Mesothelial cell of epicardium (in vitro differentiated cells): ENCODE data around the gene ZNF322. TPM values are rescaled to one million over a fixed set of nuclear protein-coding genes. Genes with fewer than 3 reads are reported as not detected.

Experiments used
- DNase-seq, 2 experiments: peaks; one replicate each; pipeline ENCODE4 v3.0.0; 2021; ENCODE audit warnings: low spot score in 2 of 2; ENCODE audit not compliant: unreplicated experiment in 2 of 2
- H3K27ac Mint-ChIP-seq: 2 replicates; pipeline ENCODE4 v1.8.0; 2021; ENCODE audit warnings: mixed read lengths
- H3K27me3 Mint-ChIP-seq: 2 replicates; pipeline ENCODE4 v1.8.0; 2021; ENCODE audit warnings: low read depth, mixed read lengths
- H3K36me3 Mint-ChIP-seq: 2 replicates; pipeline ENCODE4 v1.8.0; 2021; ENCODE audit warnings: mixed read lengths
- H3K4me1 Mint-ChIP-seq: 2 replicates; pipeline ENCODE4 v1.8.0; 2021; ENCODE audit warnings: mixed read lengths
- H3K4me3 Mint-ChIP-seq: 2 replicates; pipeline ENCODE4 v1.8.0; 2021; ENCODE audit warnings: mild to moderate bottlenecking, moderate library complexity, mixed read lengths
- H3K9me3 Mint-ChIP-seq: 2 replicates; pipeline ENCODE4 v1.8.0; 2021; ENCODE audit warnings: mixed read lengths
- total RNA-seq: library from RNA; stranded (reverse); gene quantifications from 3 replicates; pipeline ENCODE4 v1.2.1, GENCODE V29; 2021
- TF ChIP-seq, protein P1 (sequence below): fragments of 200-600 bp; sonication (generic); IDR thresholded peaks from one replicate; pipeline ENCODE4 v1.5.0; 2021; ENCODE audit warnings: antibody characterized with exemption; ENCODE audit not compliant: unreplicated experiment

ZNF322 gene
- total RNA-seq, 1 donor from 2014 or later: 40.9 TPM

DNA sequence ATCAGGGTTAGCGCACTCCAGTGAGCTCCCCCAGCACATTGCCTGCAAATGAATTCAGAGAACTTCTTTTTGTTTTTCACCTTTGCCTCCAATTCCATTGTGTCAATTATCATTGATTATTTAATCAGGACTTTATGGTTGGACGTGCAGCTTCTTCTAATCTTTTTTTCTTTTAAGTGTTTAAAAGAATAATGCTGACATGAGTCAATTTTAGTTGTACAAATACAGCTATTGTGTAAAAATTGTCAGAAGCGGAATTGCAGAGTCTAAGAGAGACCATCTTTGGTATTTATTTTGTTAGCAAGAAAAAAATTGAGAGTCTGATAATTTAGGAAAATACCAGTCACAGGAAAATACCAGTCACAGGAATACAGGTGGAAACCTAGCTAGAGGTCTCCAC is 57.3 kb downstream of the ZNF322 start:
- Mint-ChIP-seq H3K27ac (no peak overlapping the region), H3K27me3 (no peaks in the 10 kb centered on the region), H3K9me3 (no peaks in the 10 kb centered on the region), H3K36me3 (peaks cover 7% of the 10 kb centered on the region), H3K4me3 (no peak overlapping the region), H3K4me1 (peaks cover 13% of the 10 kb centered on the region)
- TF ChIP-seq, protein P1, sequence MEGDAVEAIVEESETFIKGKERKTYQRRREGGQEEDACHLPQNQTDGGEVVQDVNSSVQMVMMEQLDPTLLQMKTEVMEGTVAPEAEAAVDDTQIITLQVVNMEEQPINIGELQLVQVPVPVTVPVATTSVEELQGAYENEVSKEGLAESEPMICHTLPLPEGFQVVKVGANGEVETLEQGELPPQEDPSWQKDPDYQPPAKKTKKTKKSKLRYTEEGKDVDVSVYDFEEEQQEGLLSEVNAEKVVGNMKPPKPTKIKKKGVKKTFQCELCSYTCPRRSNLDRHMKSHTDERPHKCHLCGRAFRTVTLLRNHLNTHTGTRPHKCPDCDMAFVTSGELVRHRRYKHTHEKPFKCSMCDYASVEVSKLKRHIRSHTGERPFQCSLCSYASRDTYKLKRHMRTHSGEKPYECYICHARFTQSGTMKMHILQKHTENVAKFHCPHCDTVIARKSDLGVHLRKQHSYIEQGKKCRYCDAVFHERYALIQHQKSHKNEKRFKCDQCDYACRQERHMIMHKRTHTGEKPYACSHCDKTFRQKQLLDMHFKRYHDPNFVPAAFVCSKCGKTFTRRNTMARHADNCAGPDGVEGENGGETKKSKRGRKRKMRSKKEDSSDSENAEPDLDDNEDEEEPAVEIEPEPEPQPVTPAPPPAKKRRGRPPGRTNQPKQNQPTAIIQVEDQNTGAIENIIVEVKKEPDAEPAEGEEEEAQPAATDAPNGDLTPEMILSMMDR: no peak
- DNase-seq: no peak

DNA sequence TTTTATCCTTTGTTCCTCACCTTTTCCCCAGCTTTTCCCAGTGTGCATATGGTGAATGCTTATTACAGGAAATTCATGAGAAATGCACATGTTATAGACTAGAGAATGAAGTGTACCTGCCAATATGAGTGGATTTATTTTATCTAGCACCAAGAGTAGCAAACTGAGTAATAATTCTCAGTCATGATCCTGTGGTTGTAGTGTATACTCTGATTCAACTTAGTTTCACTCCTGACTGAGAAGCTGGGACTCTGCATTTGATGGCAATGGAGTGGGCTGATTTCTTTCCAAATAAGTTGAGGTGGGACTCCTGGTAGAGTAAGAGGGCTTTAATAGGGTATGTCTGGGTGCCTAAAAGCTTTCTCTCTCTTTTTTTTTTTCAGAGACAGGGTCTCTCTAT is 58.8 kb downstream of the ZNF322 start:
- H3K4me1 Mint-ChIP-seq: peaks cover 13% of the 10 kb centered on the region
- H3K27me3 Mint-ChIP-seq: no peaks in the 10 kb centered on the region
- no peaks in the 10 kb centered on the region for H3K9me3 Mint-ChIP-seq
- TF ChIP-seq, protein P1: no peak
- no peak overlapping the region for H3K27ac Mint-ChIP-seq
- no peak overlapping the region for H3K4me3 Mint-ChIP-seq
- DNase-seq: no peak
- peaks cover 7% of the 10 kb centered on the region for H3K36me3 Mint-ChIP-seq

DNA sequence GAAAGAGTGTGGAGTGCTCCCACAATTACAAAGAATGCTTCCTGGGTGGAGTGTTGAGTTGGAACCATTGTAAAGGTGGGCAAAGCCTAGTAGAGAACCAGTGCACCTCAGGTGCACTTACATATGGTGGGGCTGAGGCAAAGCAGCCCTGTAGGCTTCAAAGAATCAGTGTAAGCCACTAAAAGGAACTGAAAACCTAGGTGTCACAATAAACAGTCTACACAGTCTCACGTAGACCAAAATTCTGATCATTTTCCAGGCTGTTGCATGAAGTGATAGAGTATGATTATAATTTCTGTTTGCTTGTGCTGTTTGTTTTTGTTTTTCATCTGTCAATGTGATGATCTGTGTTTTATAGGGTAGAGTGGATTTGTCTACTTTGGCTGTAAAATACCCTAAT is 60.0 kb downstream of the ZNF322 start:
- H3K4me1 Mint-ChIP-seq: peaks cover 13% of the 10 kb centered on the region
- no peak for DNase-seq
- H3K4me3 Mint-ChIP-seq: no peak overlapping the region
- TF ChIP-seq, protein P1: no peak
- H3K9me3 Mint-ChIP-seq: no peaks in the 10 kb centered on the region
- peaks cover 5% of the 10 kb centered on the region for H3K27me3 Mint-ChIP-seq
- no peak overlapping the region for H3K27ac Mint-ChIP-seq
- H3K36me3 Mint-ChIP-seq: peaks cover 7% of the 10 kb centered on the region

DNA sequence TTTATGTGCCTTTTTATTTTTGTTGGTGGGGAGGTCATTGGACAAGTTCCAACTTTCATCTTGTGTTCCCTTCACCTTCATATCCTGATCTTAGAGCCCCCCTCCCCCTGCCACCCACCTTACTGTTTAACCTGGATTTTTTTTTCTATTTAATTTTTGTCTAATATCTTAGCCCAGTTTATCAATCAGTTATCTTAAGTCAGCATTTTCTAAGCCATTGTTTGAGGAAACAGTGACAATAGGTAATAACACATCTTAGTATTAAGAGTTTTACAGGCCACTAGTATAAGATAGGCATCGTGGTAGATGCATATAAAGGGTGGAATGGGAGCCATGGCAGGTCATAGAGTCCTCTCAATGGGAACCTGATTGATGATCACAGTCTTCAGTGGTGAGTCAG is 60.4 kb downstream of the ZNF322 start:
- TF ChIP-seq, protein P1: no peak
- H3K9me3 Mint-ChIP-seq: no peaks in the 10 kb centered on the region
- peak overlapping the region; percentile 17 for H3K27ac Mint-ChIP-seq
- peaks cover 7% of the 10 kb centered on the region for H3K36me3 Mint-ChIP-seq
- peaks cover 16% of the 10 kb centered on the region for H3K4me1 Mint-ChIP-seq
- DNase-seq: no peak
- no peak overlapping the region for H3K4me3 Mint-ChIP-seq
- H3K27me3 Mint-ChIP-seq: peaks cover 9% of the 10 kb centered on the region

DNA sequence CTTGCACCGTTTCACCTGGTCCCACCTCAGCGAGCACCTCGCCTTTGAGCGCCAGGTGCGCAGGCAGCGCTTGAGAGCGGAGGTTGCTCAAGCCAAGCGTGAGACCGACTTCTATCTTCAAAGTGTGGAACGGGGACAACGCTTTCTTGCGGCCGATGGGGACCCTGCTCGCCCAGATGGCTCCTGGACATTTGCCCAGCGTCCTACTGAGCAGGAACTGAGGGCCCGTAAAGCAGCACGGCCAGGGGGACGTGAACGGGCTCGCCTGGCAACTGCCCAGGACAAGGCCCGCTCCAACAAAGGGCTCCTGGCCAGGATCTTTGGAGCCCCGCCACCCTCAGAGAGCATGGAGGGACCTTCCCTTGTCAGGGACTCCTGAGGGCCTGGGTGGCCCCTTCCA is 61.3 kb downstream of the ZNF322 start:
- peaks cover 18% of the 10 kb centered on the region for H3K27me3 Mint-ChIP-seq
- peaks cover 16% of the 10 kb centered on the region for H3K4me1 Mint-ChIP-seq
- no peak overlapping the region for H3K4me3 Mint-ChIP-seq
- H3K9me3 Mint-ChIP-seq: no peaks in the 10 kb centered on the region
- TF ChIP-seq, protein P1: no peak
- H3K27ac Mint-ChIP-seq: peak overlapping the region; percentile 13
- peaks cover 7% of the 10 kb centered on the region for H3K36me3 Mint-ChIP-seq
- DNase-seq: no peak

DNA sequence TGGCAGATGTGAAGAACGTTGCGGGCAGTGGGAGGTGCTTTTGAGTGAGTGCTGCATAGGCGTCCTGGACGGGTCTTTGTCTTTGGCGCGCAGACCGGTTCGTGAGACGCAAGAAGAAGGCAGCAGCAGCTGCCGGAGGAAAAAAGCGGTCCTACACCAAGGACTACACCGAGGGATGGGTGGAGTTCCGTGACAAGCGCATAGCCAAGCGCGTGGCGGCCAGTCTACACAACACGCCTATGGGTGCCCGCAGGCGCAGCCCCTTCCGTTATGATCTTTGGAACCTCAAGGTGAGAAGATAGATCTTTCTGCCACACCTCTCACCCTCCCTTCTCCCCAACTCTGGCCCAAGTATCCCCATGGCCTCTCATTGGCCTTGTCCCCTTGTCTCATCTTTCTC is 61.7 kb downstream of the ZNF322 start:
- peaks cover 7% of the 10 kb centered on the region for H3K36me3 Mint-ChIP-seq
- peak overlapping the region; percentile 13 for H3K27ac Mint-ChIP-seq
- DNase-seq: no peak
- H3K27me3 Mint-ChIP-seq: peaks cover 21% of the 10 kb centered on the region
- TF ChIP-seq, protein P1: no peak
- H3K9me3 Mint-ChIP-seq: no peaks in the 10 kb centered on the region
- no peak overlapping the region for H3K4me3 Mint-ChIP-seq
- peaks cover 16% of the 10 kb centered on the region for H3K4me1 Mint-ChIP-seq
